Stimulated activated CD8-positive, alpha-beta memory T cell treated with anti-CD3 and anti-CD28 coated beads, Interleukin-2, amount 100 ng/mL, for 48 hours (primary cell): ENCODE measurements around the gene GSTT4.
"Not testable (repeated sequence)": the region's sequence is repeated elsewhere in the genome, so short reads cannot be mapped to it uniquely, and the experiment has no call there.

Experiments used
- DNase-seq, 2 donors: peaks; one replicate each; pipeline ENCODE4 v3.0.0-alpha.2; 2020; ENCODE audit warnings: low read depth in 2 of 2

GSTT4 gene

DNA sequence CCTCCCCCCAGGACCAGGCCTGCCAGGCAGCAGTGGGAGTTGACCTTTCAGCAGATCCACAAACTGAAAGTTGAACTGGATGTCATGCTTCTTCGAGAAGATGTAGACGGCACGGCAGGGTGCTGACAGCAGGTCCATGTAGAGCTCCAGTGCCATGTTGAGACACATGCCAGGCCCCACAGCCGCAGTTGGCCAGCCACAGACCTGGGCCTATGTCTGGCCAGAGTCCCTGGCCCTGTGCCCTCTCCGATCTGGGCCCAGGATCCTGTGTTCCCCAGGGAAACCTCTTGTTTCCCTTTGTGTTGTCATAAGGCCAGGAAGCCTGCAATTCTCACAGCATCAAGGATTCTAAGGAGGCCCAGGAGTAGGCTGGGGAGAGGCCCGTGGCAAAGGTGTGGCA lies at the start of gene GSTT4:
Gene GSTT4 (minus strand): TSS at position 253 of the 400 bp plus-strand sequence. CDS start 97 bp downstream, at position 156.
- DNase-seq: no peak

DNA sequence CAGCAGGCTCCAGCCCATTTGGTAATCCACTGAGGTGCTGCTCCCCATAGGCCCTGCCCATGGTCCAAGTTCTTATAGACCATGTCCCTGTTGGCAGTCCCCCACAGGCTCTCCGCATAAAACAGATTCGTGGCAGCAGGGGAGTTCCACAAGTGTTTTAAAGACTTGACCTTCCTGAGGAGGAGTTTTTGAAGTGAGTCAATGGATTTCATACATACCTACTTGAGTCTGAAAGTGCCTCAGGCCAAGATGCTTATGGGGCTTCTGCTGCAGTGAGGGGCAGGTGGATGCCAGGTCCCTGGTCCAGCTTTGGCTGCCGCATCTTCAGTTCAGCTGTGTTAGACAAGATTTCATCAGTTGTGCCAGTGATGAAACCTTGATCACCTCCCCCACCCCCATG lies 49.1 kb upstream of the GSTT4 start:
- DNase-seq: no peak

DNA sequence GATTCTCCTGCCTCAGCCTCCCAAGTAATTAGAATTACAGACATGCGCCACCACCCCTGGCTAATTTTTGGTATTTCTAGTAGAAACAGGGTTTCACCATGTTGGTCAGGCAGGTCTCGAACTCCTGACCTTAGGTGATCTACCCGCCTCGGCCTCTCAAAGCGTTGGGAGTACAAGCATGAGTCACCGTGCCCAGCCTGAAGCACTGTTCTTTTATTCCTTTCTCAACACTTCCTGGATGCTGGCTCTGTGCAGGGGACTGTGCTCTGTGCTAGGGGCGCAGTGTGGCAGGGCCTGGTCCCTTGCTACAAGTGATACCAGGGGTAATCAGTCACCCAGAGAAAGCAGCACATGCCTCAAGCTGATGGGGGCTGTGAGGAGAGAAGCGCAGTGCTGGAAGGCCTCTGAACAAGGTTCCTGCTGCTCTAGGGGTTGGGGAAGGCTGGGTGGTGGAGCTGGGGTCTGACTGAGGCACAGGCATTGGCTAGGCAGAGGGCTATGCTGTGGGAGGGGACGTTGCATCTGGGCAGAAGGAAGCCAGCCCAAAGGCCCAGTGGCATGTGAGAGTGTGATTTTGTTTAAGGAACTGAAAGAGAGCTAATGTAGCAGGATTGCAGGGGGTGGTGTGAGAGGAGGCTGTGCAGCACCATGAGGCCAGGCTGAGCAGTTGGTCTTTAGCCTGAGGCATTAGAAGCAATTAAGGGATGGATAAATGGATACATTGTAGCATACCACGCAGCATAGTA lies 48.4 kb upstream of the GSTT4 start:
- DNase-seq: no peak

DNA sequence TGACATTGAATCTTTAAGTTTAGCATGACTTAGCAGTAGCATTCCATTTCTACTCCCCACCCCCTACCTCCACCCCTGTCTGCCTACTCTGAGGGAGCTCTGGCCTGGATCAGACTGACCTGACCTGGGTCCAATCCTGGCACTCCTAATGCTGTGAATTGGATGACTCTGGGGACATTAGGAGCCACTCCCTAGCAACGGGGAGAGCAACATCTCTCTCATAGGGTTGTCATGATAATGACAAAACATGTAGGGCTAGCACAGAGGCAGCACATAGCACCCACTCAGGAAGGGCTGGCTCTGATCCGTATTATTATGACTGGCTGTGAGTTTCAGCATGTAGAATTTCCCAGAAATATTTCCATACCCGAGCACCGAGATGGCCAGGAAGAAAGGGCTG lies 46.3 kb upstream of the GSTT4 start:
- no peak for DNase-seq

DNA sequence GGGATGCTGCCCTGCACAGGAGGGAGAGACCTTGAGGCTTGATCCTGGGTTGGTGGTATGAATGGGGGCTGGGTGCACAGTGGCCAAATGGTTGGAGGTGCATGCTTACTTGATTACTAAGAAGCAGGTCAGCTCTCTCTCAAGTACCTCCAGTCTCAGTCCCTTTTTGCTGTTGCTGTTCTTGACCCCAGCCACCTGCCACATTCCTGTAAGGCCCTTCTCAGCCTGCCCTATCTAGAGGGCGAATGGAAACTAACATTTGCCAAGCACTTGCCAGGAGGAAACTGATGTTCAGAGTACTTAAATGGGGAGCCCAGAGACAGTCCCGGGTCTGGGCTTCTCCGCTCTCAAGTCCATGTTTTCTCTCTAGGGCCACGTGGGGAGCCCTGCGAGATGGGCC lies 45.8 kb upstream of the GSTT4 start:
- DNase-seq: no peak

DNA sequence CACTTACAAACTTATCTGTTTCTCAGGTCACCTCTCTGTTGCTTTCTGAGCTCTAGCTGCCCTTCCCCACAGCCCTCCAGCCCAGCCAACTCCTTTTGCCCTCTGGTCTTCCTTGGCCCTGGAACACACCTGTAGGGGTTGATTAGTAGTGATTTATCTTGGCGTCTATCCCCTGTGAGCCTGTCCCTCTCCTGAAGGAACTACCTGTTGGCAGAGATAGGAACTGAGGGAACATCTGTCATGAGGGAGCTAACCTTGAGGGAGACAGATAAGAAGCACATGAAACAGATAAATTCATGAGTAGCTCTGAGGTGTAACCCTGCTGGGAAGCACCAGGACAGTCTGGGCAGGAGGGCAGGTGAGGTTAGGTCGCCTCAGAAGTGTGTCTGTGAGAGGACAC lies 44.7 kb upstream of the GSTT4 start:
- no peak for DNase-seq

DNA sequence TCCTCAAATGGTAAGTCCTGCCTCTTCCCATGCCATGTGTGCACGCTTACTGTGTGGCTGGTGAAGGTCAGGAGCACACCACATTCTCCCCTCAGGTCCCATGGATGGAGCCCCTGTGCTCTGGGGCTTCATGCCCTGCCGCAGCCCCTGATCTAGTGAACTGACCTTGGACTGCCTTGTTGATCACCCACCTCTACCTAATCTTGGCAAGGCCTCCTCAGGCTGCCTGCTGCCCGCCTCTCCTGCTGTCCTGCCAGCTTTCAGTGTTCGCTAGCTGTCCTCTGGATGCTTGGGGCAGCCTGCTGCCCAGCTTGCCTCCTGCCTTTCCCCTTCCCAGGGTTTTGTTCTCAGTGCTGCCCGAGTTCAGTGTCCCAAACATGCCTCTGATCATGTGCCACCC lies 44.0 kb upstream of the GSTT4 start:
- DNase-seq: no peak

DNA sequence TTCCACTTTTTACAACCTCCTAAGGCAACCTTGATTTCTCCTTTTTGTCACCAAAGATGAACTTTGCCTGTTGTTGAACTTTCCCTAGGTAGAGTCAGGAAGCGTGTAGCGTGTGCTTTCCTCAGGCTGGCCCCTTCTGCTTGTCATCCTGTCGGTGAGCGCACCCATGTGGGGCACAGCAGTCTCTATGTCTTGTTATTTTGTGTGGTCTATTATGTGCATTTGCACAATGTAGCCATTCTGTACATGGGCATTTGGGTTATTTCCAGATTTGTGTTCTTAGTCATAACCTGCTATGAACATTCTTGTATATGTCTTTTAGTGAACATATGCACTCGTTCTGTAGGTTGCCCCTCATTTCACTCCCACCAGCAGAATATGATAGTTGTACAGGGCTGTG lies 40.8 kb upstream of the GSTT4 start:
- DNase-seq: no peak

DNA sequence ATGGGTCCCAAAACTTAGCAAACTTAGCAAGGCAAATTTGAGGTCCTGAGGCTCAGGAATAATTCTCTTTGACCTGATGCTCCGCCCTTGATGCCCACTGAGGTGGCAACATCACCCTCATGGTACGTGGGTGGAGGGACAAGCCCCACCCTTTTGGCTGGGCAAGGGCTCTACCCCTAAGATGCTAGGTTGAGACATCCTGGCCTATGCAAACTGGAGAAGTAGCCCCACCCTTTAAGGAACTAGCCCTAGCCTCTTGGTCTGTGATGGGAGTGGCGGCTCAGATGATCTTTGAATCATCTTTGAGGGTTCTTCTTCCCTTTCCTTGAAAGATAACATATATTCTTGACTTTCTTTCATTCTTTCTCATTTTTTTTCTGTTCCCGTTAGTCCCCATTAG lies 38.7 kb upstream of the GSTT4 start:
- no peak for DNase-seq

DNA sequence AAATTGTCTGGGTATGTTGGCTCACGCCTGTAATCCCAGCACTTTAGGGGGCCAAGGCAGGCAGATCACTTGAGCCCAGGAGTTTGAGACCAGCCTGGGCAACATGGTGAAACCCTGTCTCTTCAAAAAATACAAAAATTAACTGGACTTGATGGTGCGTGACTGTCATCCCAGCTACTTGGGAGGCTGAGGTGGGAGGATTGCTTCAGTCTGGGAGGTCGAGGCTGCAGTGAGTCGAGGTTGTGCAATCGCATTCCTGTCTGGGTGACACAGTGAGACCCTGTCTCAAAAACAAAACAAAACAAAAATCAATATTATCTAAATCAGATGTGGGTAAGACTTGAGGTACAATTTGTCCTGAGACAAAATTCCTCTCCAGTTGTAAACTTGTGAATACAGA lies 38.2 kb upstream of the GSTT4 start:
- not testable (repeated sequence) for DNase-seq

DNA sequence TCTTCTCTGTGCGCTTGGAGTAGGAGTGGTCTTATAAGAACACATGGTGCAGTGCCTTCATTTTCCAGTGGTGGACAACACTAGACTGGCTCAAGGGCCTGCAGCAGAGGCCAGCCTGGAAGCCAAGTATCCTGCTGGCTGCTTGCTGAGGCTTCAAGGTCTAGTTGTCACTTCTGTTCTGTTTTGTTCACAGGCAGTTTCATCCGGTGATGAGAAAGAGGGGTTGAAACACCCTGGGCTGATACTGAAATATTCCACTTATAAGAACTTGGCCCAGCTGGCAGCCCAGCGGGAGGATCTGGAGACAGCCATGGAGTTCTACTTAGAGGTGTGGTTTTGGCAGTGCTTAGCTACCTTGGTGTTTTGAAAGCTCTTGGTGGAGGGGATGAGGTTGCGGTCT lies 35.7 kb upstream of the GSTT4 start:
- no peak for DNase-seq

DNA sequence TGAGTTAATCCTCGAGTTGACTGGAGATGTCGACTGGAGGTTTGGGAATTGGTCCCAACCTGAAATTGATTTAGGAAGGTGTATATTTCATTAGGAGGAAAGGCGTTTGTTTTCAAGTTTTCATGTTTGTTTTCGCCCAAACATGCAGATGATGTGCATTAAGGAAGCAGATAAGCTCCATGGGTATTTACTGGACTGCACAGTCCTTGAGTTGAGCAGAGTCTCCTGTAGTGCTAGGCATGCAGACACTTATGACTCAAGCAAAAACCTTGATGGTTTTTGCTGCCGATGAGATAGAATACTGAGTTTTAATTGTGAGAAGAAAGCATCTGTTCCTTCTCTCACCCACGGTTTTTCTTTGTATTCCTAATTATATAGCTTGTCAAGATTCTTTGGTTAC lies 33.8 kb upstream of the GSTT4 start:
- no peak for DNase-seq

DNA sequence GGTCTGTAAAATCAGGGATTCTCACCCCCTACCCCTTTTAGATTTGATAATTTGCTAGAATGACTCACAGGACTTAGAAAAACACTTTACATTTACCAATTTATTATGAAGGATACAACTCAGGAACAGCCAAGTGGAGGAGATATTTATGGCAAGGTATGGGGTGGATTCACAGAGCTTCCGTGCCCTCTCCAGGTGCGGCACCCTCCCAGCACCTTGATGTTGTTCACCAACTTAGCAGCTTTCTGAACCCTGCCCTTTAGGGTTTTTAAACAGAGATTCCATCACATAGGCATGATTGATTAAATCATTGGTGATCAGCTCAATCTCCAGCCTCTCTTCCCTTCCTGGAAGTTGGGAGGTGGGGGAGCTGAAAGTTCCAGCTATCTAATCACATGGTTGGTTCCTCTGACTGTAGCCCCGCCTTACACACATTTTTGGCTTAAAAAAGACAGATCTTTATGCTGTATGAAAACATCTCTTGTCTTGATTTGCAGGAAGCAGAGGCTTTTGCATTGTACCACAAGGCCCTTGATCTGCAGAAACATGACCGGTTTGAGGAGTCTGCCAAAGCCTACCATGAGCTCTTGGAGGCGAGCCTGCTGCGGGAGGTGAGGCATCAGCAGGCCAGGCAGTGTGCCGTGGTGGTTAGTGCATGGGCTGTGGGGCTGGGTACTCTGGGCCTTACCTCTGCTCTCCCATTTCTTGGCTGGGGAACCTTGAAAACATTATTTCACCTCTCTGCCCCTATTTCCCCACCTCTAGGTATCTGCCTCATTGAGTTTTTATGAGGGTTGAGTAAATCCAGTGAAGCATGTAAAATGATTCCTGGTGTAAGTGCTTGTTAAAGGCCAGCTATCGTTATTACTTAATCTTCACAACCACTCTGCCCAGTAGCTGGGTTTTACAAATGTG lies 32.9 kb upstream of the GSTT4 start:
- no peak for DNase-seq

DNA sequence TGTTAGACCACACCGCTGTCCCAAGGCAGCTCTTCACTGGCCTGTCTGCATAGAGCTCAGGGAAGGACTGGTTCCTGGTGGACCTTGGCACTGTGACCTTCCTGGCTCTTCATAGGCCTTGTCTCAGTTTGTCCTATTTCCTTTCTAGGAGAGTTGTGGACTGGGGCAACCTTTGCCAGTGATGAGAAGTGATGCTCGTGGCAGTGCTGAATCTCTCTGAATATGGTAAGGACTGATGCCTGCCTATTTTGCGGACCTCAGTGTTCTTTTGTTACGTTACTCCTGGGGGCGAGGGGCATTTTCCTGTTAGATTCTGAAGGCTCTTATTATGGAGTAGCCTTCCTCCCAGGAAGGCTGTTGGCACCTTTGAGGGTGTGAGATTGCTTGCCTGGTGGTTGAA lies 30.0 kb upstream of the GSTT4 start:
- DNase-seq: no peak

DNA sequence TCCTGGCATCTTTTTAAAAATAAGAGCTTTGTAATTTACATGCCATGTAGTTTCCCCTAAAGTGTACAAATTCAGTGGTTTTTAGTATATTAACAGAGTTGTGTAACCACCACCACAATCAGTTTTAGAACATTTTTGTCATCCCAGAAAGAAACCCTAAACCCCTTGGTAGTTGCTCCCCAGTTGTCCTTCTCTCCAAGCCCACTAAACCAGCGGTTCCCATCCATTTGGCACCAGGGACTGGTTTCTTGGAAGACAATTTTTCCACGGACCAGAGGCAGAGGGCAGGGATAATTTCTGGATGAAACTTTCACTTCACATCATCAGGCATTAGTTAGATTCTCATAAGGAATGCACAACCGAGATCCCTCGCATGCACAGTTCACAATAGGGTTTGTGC lies 28.5 kb upstream of the GSTT4 start:
- no peak for DNase-seq

DNA sequence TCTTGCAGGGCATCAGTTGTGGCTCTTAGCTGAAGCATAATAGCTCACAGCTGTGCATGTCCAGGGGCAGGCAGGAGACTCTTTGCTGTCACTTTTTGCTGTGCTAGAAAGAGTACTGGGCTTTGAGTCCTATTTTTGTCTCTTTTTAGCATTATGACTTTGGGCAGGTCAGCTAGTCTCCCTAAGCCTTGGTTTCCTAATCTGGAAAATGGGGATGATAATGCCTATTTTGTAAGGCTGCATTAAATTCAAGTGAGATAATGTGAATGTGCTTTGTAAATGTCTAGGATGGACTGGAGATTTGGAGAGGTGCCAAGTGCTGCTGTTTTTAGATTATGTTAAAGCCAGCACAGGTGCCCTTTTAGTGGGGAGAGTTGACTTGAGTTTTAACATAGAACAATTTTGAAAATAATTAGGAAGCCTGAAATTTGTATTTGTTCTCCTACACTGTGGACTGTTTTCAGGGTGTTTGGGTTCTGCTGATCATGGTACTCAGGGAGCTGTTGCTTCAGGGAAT lies 25.0 kb upstream of the GSTT4 start:
- no peak for DNase-seq

DNA sequence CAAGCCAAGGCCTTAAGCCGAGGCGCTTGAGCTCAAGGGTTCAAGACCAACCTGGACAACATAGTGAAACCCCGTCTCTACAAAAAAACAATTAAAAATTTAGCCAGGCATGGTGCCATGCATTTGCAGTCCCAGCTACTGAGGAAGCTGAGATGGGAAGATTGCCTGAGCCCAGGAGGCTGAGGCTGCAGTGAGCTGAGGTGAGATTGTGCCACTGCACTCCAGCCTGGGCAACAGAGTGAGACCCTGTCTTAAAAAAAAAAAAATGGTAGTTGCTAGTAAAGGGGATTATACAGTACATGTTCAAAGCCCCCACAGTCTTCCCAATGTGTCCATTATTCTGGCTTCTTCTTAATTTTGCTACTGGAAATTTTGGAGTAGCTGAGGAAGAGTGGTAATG lies 24.1 kb upstream of the GSTT4 start:
- no peak for DNase-seq

DNA sequence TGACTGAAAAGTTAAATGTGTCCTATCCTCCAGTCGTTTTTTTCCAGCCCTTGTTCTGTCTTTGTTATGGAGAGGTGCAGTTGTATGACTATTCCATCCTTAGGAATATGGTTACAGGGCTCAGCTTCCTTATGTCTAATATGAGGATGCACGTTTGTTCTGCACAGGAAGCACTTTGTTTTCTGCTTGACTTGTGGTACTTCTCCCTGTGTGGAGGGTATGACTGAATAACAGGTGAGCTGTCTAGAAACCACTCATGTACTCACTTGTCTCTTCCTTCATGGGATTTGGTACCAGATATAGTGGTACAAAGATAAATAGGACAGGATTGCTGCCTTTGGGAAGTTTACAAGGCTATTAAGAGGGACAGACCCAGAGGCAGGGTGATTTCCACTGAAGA lies 23.3 kb upstream of the GSTT4 start:
- DNase-seq: no peak

DNA sequence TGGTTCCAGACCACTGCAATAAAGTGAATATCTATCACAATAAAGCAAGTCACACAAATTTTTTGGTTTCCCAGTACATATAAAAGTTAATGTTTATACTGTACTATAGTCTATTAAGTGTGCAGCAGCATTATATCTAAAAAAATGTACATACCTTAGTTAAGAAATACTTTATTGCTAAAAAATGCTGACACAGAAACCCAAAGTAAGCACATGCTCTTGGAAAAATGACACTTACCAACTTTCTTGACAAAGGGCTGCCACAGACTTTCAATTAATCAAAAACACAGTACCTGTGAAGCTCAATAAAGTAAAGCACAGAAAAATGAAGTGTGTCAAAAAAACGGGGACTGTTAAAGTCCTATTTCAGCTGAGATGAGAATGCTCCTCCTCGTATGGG lies 22.7 kb upstream of the GSTT4 start:
- DNase-seq: no peak

DNA sequence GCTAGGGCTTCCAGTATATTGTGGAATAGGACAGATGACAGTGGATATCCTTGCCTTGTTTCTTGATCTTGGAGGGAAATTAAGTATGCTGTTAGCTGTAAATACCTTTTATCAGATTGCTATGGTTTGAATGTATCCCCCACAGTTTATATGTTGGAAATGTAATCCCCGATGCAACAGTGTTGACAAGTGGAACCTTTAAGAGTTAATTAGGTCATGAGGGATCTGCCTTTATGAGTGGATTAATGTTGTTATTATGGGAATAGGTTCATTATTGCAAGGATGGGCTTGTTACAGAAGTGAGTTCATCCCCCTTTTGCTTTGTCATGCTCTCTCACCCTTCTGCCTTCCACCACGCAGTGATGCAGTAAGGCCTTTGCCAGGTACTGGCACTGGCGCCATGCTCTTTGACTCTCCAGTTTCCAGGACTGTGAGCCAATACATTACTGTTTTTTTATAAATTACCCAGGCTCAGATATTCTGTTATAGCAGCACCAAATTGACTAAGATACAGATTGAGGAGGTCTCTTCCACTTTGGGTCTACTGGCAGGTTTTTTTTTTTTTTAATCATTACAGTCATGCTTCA lies 22.2 kb upstream of the GSTT4 start:
- DNase-seq: no peak

DNA sequence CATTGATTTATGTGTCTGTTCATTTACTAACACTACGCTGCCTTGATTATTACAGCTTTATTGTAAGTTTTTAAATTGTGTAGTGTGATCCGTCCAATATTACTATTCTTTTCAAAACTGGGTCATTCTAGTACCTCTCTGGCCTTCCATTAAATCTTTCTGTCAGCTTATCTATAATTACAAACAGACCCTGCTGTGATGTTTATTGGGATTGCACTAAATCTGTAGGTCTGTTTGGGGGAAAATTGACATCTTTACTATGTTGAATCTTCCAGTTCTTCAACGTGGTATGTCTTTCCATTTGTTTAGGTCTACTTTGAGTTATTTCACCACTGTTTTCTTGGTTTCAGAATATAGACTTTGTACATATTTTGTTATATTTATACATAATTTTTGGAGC lies 21.5 kb upstream of the GSTT4 start:
- DNase-seq: no peak

DNA sequence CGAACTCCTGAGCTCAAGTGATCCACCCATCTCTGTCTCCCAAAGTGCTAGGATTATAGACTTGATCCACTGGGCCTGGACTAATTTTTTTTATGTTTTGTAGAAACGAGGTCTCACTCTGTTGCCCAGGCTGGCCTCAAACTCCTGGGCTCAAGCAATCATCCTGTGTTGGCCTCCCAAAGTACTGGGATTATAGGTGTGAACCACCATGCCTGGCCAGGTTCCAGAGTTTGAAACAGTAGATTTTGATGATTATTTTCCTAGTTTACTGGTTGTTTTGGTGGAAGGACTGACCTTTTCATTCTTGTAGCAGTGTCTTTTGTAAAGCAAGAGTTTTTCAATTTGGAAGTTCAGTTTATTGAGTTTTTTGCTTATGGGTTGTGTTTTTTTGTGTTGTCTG lies 20.8 kb upstream of the GSTT4 start:
- DNase-seq: no peak

DNA sequence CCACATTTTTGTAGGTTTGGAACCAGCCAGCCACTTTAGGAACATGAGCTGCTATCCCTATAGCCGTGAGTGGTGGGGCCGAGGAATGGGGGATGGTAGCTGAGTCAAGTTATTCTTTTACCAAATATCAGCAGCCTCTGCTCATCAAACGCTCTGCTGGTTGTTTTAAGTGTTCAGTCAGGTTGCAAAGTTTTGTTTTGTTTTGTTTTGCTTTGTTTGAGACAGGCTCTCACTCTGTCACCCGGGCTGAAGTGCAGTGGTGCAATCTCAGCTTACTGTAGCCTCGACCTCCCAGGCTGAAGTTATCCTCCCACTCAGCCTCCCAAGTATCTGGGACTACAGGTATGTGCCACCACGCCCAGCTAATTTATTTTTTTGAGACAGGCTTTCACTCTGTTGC lies 20.2 kb upstream of the GSTT4 start:
- DNase-seq: no peak
